GM12873 (cell line): ENCODE results near the gene APOA4.

Experiments used
- CTCF ChIP-seq: IDR thresholded peaks from 2 replicates; pipeline ENCODE4 v1.5.1; 2012; ENCODE audit warnings: low read depth, mild to moderate bottlenecking, moderate library complexity, low read length, control low read depth; ENCODE audit not compliant: insufficient read depth; ENCODE audit errors: missing control alignments

APOA4 gene

GRCh38 chr11:116833816-116834534 lies 10.9 kb upstream of the APOA4 start:
- no peak for TF ChIP-seq CTCF

GRCh38 chr11:116833491-116833815 lies 10.3 kb upstream of the APOA4 start:
- no peak for TF ChIP-seq CTCF

GRCh38 chr11:116832350-116833290 lies 9.5 kb upstream of the APOA4 start:
- TF ChIP-seq CTCF = peak; percentile 25

GRCh38 chr11:116831790-116832349 lies 8.8 kb upstream of the APOA4 start:
- no peak for TF ChIP-seq CTCF

GRCh38 chr11:116830184-116830912 lies 7.2 kb upstream of the APOA4 start:
- no peak for TF ChIP-seq CTCF

GRCh38 chr11:116829525-116830183 lies 6.5 kb upstream of the APOA4 start, which contains the start of gene APOC3:
Gene APOC3 (plus strand): TSS chr11:116829907. CDS start chr11:116830583, 676 bp downstream.
- no peak for TF ChIP-seq CTCF
